Neural crest cell (in vitro differentiated cells): ENCODE measurements around the gene OR4D9. TPM values are rescaled to one million over a fixed set of nuclear protein-coding genes. Genes with fewer than 3 reads are reported as not detected.
"Not testable (repeated sequence)": the region's sequence is repeated elsewhere in the genome, so short reads cannot be mapped to it uniquely, and the experiment has no call there.

ENCODE experiments used
- DNase-seq: peaks from one replicate; pipeline ENCODE4 v3.0.0; 2021; ENCODE audit warnings: low read depth, mixed read lengths, low spot score
- H3K27ac Mint-ChIP-seq: one replicate; pipeline ENCODE4 v1.8.0; 2021; ENCODE audit warnings: mild to moderate bottlenecking, mixed read lengths; ENCODE audit not compliant: unreplicated experiment
- H3K27me3 Mint-ChIP-seq: 2 replicates; pipeline ENCODE4 v1.8.0; 2021; ENCODE audit warnings: low read depth, mild to moderate bottlenecking, mixed read lengths
- H3K36me3 Mint-ChIP-seq: 2 replicates; pipeline ENCODE4 v1.8.0; 2021; ENCODE audit warnings: low read depth, mild to moderate bottlenecking, mixed read lengths
- H3K4me1 Mint-ChIP-seq: 2 replicates; pipeline ENCODE4 v1.8.0; 2021; ENCODE audit warnings: mixed read lengths
- H3K4me3 Mint-ChIP-seq: one replicate; pipeline ENCODE4 v1.8.0; 2021; ENCODE audit warnings: mild to moderate bottlenecking, mixed read lengths
- H3K9me3 Mint-ChIP-seq: 2 replicates; pipeline ENCODE4 v1.8.0; 2021; ENCODE audit warnings: mixed read lengths
- total RNA-seq: library from RNA; stranded (reverse); gene quantifications from 2 replicates; pipeline ENCODE4 v1.2.1, GENCODE V29; 2021
- TF ChIP-seq, protein P1 (sequence below): fragments of 200-600 bp; sonication (generic); conservative IDR thresholded peaks from 2 replicates; pipeline ENCODE4 v1.5.0; 2021; ENCODE audit warnings: antibody characterized with exemption, mild to moderate bottlenecking

Gene OR4D9
- total RNA-seq, 1 donor from 2014 or later, result not detected

DNA sequence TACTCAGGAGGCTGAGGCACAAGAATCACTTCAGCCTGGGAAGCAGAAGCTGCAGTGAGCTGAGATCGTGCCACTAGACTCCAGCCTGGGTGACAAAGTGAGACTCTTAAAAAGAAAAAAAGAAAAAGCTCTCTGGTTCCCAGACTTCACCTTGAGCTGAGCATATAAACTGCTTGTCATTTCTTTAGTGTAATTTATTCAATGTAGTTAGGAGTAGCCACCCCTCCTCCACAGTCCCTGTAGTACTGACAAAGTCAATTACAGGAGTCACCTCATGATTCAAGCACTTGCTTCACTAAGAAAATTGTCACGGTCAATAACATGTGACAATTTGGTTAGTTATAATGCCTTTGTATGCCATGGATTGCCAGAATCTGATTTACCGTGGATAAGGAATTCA, 31.0 kb upstream of the OR4D9 start:
- peaks cover 21% of the 10 kb centered on the region for H3K27me3 Mint-ChIP-seq
- H3K4me3 Mint-ChIP-seq, result no peak overlapping the region
- H3K36me3 Mint-ChIP-seq, result no peaks in the 10 kb centered on the region
- DNase-seq, result no peak
- H3K4me1 Mint-ChIP-seq, result no peaks in the 10 kb centered on the region
- no peaks in the 10 kb centered on the region for H3K9me3 Mint-ChIP-seq
- TF ChIP-seq, protein P1, sequence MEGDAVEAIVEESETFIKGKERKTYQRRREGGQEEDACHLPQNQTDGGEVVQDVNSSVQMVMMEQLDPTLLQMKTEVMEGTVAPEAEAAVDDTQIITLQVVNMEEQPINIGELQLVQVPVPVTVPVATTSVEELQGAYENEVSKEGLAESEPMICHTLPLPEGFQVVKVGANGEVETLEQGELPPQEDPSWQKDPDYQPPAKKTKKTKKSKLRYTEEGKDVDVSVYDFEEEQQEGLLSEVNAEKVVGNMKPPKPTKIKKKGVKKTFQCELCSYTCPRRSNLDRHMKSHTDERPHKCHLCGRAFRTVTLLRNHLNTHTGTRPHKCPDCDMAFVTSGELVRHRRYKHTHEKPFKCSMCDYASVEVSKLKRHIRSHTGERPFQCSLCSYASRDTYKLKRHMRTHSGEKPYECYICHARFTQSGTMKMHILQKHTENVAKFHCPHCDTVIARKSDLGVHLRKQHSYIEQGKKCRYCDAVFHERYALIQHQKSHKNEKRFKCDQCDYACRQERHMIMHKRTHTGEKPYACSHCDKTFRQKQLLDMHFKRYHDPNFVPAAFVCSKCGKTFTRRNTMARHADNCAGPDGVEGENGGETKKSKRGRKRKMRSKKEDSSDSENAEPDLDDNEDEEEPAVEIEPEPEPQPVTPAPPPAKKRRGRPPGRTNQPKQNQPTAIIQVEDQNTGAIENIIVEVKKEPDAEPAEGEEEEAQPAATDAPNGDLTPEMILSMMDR, result no peak
- no peak overlapping the region for H3K27ac Mint-ChIP-seq

DNA sequence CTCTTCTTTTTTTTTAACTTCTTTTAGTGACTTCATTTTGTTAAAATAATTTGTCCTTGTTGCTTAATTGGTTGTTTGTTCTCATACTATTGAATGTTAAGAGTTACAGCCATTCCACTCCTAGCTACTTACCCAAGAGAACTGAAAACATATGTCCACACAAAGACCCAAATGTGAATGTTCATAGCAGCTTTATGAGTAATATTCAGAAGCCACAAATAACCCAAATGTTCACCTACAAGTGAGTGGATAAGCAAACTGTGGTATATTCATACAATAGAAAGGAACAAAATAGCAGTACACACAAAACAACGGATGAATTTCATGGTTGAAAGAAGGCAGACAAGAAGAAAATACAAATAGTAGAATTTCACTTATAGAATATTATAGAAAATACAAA, 9.4 kb upstream of the OR4D9 start:
- H3K4me3 Mint-ChIP-seq, result no peak overlapping the region
- peaks cover 2% of the 10 kb centered on the region for H3K9me3 Mint-ChIP-seq
- H3K27ac Mint-ChIP-seq, result no peak overlapping the region
- H3K4me1 Mint-ChIP-seq, result no peaks in the 10 kb centered on the region
- no peaks in the 10 kb centered on the region for H3K27me3 Mint-ChIP-seq
- no peak for DNase-seq
- TF ChIP-seq, protein P1, result no peak
- no peaks in the 10 kb centered on the region for H3K36me3 Mint-ChIP-seq

DNA sequence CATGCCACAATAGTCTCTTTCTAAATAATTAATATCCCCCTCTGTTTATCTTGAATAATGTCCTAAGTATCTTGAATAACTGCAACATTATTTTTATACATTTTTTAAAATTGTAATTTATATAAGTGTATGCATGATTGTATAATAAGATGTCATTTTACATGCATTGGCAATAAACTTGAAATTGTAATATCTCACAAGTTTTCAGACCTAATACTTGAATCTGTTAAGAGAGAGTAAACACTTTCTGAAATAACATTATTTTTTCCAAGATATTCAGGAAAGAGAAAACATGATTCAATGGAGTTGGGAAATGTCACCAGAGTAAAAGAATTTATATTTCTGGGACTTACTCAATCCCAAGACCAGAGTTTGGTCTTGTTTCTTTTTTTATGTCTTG, 8.1 kb upstream of the OR4D9 start, which contains the start of gene OR4D11:
Gene OR4D11 (plus strand): TSS at position 301 of the 400 bp plus-strand sequence. CDS start 0 bp downstream, at position 301.
- no peak within 1 kb of the TSS for H3K27ac Mint-ChIP-seq
- TF ChIP-seq, protein P1, result no peak
- no peak within 1 kb of the TSS for H3K4me3 Mint-ChIP-seq
- H3K9me3 Mint-ChIP-seq, result peaks cover 2% of the 10 kb centered on the region
- no peaks in the 10 kb centered on the region for H3K27me3 Mint-ChIP-seq
- DNase-seq, result no peak
- no peaks in the 10 kb centered on the region for H3K4me1 Mint-ChIP-seq
- no peaks in the 10 kb centered on the region for H3K36me3 Mint-ChIP-seq

DNA sequence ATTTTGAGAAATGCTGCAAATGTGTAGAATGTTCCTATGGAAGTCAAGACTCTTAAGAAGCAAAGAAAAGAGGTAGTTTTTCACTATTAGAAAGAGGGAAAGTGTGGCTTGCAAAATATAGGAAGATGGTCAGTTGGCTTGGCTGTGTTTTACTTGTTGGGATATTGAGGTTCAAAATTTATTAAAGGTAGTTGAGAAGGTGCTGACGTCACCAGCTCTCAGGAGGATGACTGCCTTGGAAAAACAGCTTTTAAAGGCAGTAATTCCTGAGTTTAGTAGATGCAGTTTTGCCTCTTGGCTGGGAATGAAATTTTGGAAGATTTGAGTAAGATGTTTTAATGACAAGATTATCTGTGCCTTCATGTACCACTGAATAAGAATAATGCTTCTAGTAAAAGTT, 336 bp downstream of the OR4D9 start:
- peaks cover 5% of the 10 kb centered on the region for H3K27me3 Mint-ChIP-seq

DNA sequence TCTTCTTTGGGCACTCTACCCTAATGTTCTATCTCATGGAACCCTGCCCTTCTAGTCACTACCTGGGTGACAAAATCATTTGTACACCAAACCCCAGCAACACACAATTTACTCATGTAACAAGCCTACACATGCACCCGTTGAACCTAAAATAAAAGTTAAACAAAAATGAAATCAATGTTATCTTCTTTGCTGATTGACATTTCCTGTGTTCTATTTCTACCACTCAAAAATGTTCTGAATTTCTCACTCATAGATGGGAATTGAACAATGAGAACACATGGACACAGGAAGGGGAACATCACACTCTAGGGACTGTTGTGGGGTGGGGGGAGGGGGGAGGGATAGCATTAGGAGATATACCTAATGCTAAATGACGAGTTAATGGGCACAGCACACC, 8.8 kb downstream of the OR4D9 start:
- not testable (repeated sequence) for H3K27me3 Mint-ChIP-seq, H3K9me3 Mint-ChIP-seq, DNase-seq, H3K27ac Mint-ChIP-seq, H3K4me1 Mint-ChIP-seq, H3K36me3 Mint-ChIP-seq, H3K4me3 Mint-ChIP-seq

More for the DNA sequence above, 336 bp downstream of the OR4D9 start:
- H3K9me3 Mint-ChIP-seq, result no peaks in the 10 kb centered on the region
- no peak overlapping the region for H3K4me3 Mint-ChIP-seq
- H3K36me3 Mint-ChIP-seq, result no peaks in the 10 kb centered on the region
- no peaks in the 10 kb centered on the region for H3K4me1 Mint-ChIP-seq
- TF ChIP-seq, protein P1, result no peak
- peak overlapping the region; percentile 22 for H3K27ac Mint-ChIP-seq
- no peak for DNase-seq

DNA sequence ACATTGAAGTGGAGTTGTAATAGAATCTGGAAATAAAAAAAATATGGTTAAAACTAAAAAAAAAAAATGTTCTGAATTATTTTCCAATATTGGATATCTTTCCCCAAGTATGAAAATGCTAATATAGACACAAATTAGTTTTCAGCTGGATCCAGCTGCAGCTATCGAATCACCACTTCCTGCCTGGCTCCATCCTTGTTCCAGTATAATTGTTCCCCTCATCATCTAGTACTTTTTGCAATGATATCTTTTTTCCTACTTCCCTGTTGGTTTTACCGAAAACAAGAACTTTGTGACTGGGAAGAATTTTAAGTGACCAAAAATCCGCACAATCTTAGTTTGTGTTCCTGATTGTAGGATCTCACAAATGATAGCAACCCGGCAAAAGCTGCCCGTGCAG, 9.4 kb downstream of the OR4D9 start:
- H3K4me3 Mint-ChIP-seq, result no peak overlapping the region
- no peak for DNase-seq
- H3K36me3 Mint-ChIP-seq, result no peaks in the 10 kb centered on the region
- H3K27me3 Mint-ChIP-seq, result peaks cover 2% of the 10 kb centered on the region
- no peak overlapping the region for H3K27ac Mint-ChIP-seq
- TF ChIP-seq, protein P1, result no peak
- no peaks in the 10 kb centered on the region for H3K9me3 Mint-ChIP-seq
- no peaks in the 10 kb centered on the region for H3K4me1 Mint-ChIP-seq
